HCEC 1CT (cell line): ENCODE measurements around the gene C7.
"Not testable (repeated sequence)": the region's sequence is repeated elsewhere in the genome, so short reads cannot be mapped to it uniquely, and the experiment has no call there.

Experiments
- DNase-seq: peaks from one replicate; pipeline ENCODE4 v3.0.0-alpha.2; 2017

The C7 gene

GRCh38 chr5:40909264-40909663 is at the start of gene C7:
Gene C7 (plus strand): TSS chr5:40909497. CDS start chr5:40909611, 114 bp downstream.
- DNase-seq = no peak

- no peak for DNase-seq
Measured at GRCh38 chr5:40860711-40861110, 48.6 kb upstream of the C7 start.

GRCh38 chr5:40865004-40865403 is 44.3 kb upstream of the C7 start:
- DNase-seq = not testable (repeated sequence)

- no peak for DNase-seq
Measured at GRCh38 chr5:40866844-40867243, 42.5 kb upstream of the C7 start.

GRCh38 chr5:40869384-40869783 is 39.9 kb upstream of the C7 start:
- DNase-seq = no peak

- DNase-seq = no peak
Measured at GRCh38 chr5:40871177-40871576, 38.1 kb upstream of the C7 start.

GRCh38 chr5:40872253-40872652 is 37.0 kb upstream of the C7 start:
- DNase-seq = not testable (repeated sequence)

- DNase-seq = peak; percentile 25
Measured at GRCh38 chr5:40873286-40873880, 35.9 kb upstream of the C7 start.

- no peak for DNase-seq
Measured at GRCh38 chr5:40875958-40876357, 33.3 kb upstream of the C7 start.

GRCh38 chr5:40877371-40877988 is 31.8 kb upstream of the C7 start:
- DNase-seq = no peak

GRCh38 chr5:40879163-40879942 is 29.9 kb upstream of the C7 start:
- DNase-seq = peak; percentile 50

GRCh38 chr5:40882291-40882690 is 27.0 kb upstream of the C7 start:
- DNase-seq = no peak

- DNase-seq = not testable (repeated sequence)
Measured at GRCh38 chr5:40883051-40883450, 26.2 kb upstream of the C7 start.

GRCh38 chr5:40895440-40896425 is 13.6 kb upstream of the C7 start:
- DNase-seq = not testable (repeated sequence)

- DNase-seq = peak; percentile 67
Measured at GRCh38 chr5:40904205-40904993, 4.9 kb upstream of the C7 start.

- no peak for DNase-seq
Measured at GRCh38 chr5:40904994-40905306, 4.3 kb upstream of the C7 start.

GRCh38 chr5:40906351-40906751 is 2.9 kb upstream of the C7 start:
- no peak for DNase-seq

- DNase-seq = no peak
Measured at GRCh38 chr5:40909723-40910122, 426 bp downstream of the C7 start.

- DNase-seq = no peak
Measured at GRCh38 chr5:40911266-40911665, 2.0 kb downstream of the C7 start.

- DNase-seq = peak; percentile 63
Measured at GRCh38 chr5:40914835-40915234, 5.5 kb downstream of the C7 start.

- DNase-seq = peak; percentile 5
Measured at GRCh38 chr5:40915341-40915926, 6.1 kb downstream of the C7 start.

- DNase-seq = no peak
Measured at GRCh38 chr5:40916226-40916625, 6.9 kb downstream of the C7 start.
